SK-N-SH (cell line): ENCODE data around the gene CATSPERB. TPM values are rescaled to one million over a fixed set of nuclear protein-coding genes. Genes with fewer than 3 reads are reported as not detected.

Experiments
- CTCF ChIA-PET: fragments of 300-600, 350-600 bp; formaldehyde crosslinking; extraction: SDS; loops from one replicate; lab custom pipeline; 2021; lab: Yijun Ruan, JAX
- POLR2A ChIA-PET: fragments of 350-600 bp; sonication (Branson Sonifier 250); formaldehyde crosslinking; extraction: SDS; loops from one replicate; lab custom pipeline; 2020; ENCODE audit warnings: antibody characterized with exemption, inconsistent platforms; lab: Yijun Ruan, JAX
- DNase-seq: peaks from one replicate; pipeline ENCODE4 v3.0.0; 2012
- H2AFZ ChIP-seq: fragments of 200-600 bp; sonication (generic); 2 replicates; pipeline ENCODE4 v1.8.1; 2016; ENCODE audit warnings: antibody characterized with exemption, mild to moderate bottlenecking, low read depth
- H3F3A ChIP-seq: fragments of 200-600 bp; sonication (generic); replicated peaks from 2 replicates; pipeline ENCODE3; 2016; ENCODE audit warnings: antibody characterized with exemption, mild to moderate bottlenecking; ENCODE audit not compliant: insufficient read depth
- H3K27ac ChIP-seq, 2 experiments: fragments of 200-500 bp in 1 of 2; fragments of 200-600 bp in 1 of 2; sonication (Bioruptor generic) in 1 of 2; sonication (generic), shearing (Covaris generic) in 1 of 2; 2 replicates each; pipeline versions ENCODE4 v1.5.1 to v1.6.1; 2014 to 2016; ENCODE audit warnings: low read depth in 2 of 2, inconsistent platforms in 1 of 2, low read length in 1 of 2, mild to moderate bottlenecking in 1 of 2, mixed read lengths in 1 of 2
- H3K27me3 ChIP-seq: fragments of 200-600 bp; sonication (generic), shearing (Covaris generic); 2 replicates; pipeline ENCODE4 v1.6.1; 2016; ENCODE audit warnings: mixed run types; ENCODE audit not compliant: insufficient read depth
- H3K36me3 ChIP-seq, 2 experiments: fragments of 200-500 bp in 1 of 2; fragments of 200-600 bp in 1 of 2; sonication (Bioruptor generic) in 1 of 2; sonication (generic) in 1 of 2; replicated peaks in 1 of 2; 2 replicates each; pipeline versions ENCODE3 to v1.5.1; 2014 to 2016; ENCODE audit warnings: low read length in 1 of 2, mild to moderate bottlenecking in 1 of 2; ENCODE audit not compliant: insufficient read depth in 2 of 2, control insufficient read depth in 1 of 2
- H3K4me1 ChIP-seq, 2 experiments: fragments of 200-500 bp in 1 of 2; fragments of 200-600 bp in 1 of 2; sonication (Bioruptor generic) in 1 of 2; sonication (generic), shearing (Covaris generic) in 1 of 2; 2 replicates each; pipeline versions ENCODE4 v1.5.1 to v1.6.1; 2014 to 2016; ENCODE audit warnings: low read depth in 1 of 2, low read length in 1 of 2, mixed run types in 1 of 2; ENCODE audit not compliant: insufficient read depth in 2 of 2, control insufficient read depth in 1 of 2
- H3K4me2 ChIP-seq: fragments of 200-600 bp; sonication (generic), shearing (Covaris generic); 2 replicates; pipeline ENCODE4 v1.6.1; 2017; ENCODE audit warnings: mixed run types
- H3K4me3 ChIP-seq, 2 experiments: fragments of 200-500 bp in 1 of 2; fragments of 200-600 bp in 1 of 2; sonication (Bioruptor generic) in 1 of 2; sonication (generic), shearing (Covaris generic) in 1 of 2; 2 replicates each; pipeline versions ENCODE4 v1.5.1 to v1.8.1; 2014 to 2016; ENCODE audit warnings: low read depth in 2 of 2, inconsistent platforms in 1 of 2, low read length in 1 of 2, mild to moderate bottlenecking in 1 of 2, mixed read lengths in 1 of 2, moderate library complexity in 1 of 2
- H3K79me2 ChIP-seq: fragments of 200-600 bp; sonication (generic); 2 replicates; pipeline ENCODE4 v1.8.1; 2017; ENCODE audit warnings: mild to moderate bottlenecking; ENCODE audit not compliant: insufficient read depth
- H3K9ac ChIP-seq: fragments of 200-600 bp; sonication (generic); 2 replicates; pipeline ENCODE4 v1.6.1; 2017; ENCODE audit warnings: mixed run types
- H3K9me2 ChIP-seq: fragments of 200-600 bp; sonication (generic); 2 replicates; pipeline ENCODE4 v1.6.1; 2017; ENCODE audit warnings: mixed run types
- H3K9me3 ChIP-seq: fragments of 200-600 bp; sonication (generic); 2 replicates; pipeline ENCODE4 v1.6.1; 2017; ENCODE audit warnings: mixed run types, mild to moderate bottlenecking, moderate library complexity
- H4K20me1 ChIP-seq: fragments of 200-600 bp; sonication (generic); 2 replicates; pipeline ENCODE4 v1.6.1; 2017; ENCODE audit warnings: mild to moderate bottlenecking, mixed run types; ENCODE audit not compliant: insufficient read depth
- EP300 ChIP-seq, 2 experiments: IDR thresholded peaks; 2 replicates each; pipeline versions ENCODE4 v1.4.0 to v1.6.1; 2012; ENCODE audit warnings: borderline replicate concordance in 1 of 2, low read depth in 1 of 2, low read length in 1 of 2
- EZH2phosphoT487 ChIP-seq: fragments of 200-600 bp; sonication (generic); IDR thresholded peaks from 2 replicates; pipeline ENCODE4 v1.6.1; 2017; ENCODE audit warnings: low read depth, mixed run types, mild to moderate bottlenecking, antibody characterized with exemption, moderate library complexity, borderline replicate concordance
- FOXJ3 ChIP-seq: sonication (generic); formaldehyde crosslinking; IDR thresholded peaks from 2 replicates; pipeline ENCODE4 v1.5.1; 2020; ENCODE audit warnings: mild to moderate bottlenecking, missing genetic modification reagents
- FOXM1 ChIP-seq: IDR thresholded peaks from 2 replicates; pipeline ENCODE4 v1.4.0; 2012; ENCODE audit warnings: low read depth, mild to moderate bottlenecking
- IRF3 ChIP-seq: fragments of 150-350 bp; IDR thresholded peaks from 2 replicates; pipeline ENCODE4 v1.6.1; 2016; ENCODE audit warnings: mild to moderate bottlenecking, low read depth, low read length
- MEF2A ChIP-seq: IDR thresholded peaks from 2 replicates; pipeline ENCODE4 v1.4.0; 2012; ENCODE audit warnings: low read depth, borderline replicate concordance
- MXI1 ChIP-seq: IDR thresholded peaks from 2 replicates; pipeline ENCODE4 v1.6.1; 2012; ENCODE audit warnings: mild to moderate bottlenecking, low read depth, low read length, improper control_type of control experiment
- NRF1 ChIP-seq: IDR thresholded peaks from 2 replicates; pipeline ENCODE4 v1.6.1; 2012; ENCODE audit warnings: low read depth, mild to moderate bottlenecking, low read length
- PBX3 ChIP-seq: IDR thresholded peaks from 2 replicates; pipeline ENCODE4; 2012
- POLR2AphosphoS5 ChIP-seq: IDR thresholded peaks from 2 replicates; pipeline ENCODE4 v1.6.1; 2012; ENCODE audit warnings: low read depth, low read length
- RAD21 ChIP-seq: IDR thresholded peaks from 2 replicates; pipeline ENCODE4 v1.6.1; 2012; ENCODE audit warnings: mild to moderate bottlenecking, low read length
- RCOR1 ChIP-seq: fragments of 150-350 bp; IDR thresholded peaks from 2 replicates; pipeline ENCODE4 v1.6.1; 2017; ENCODE audit warnings: antibody characterized with exemption, low read length
- REST ChIP-seq: IDR thresholded peaks from 2 replicates; pipeline ENCODE4 v1.6.1; 2012; ENCODE audit warnings: mild to moderate bottlenecking, low read depth, low read length, moderate library complexity
- SMC3 ChIP-seq: IDR thresholded peaks from 2 replicates; pipeline ENCODE4 v1.6.1; 2012; ENCODE audit warnings: low read depth, low read length, improper control_type of control experiment
- YY1 ChIP-seq: IDR thresholded peaks from 2 replicates; pipeline ENCODE4 v1.4.0; 2012; ENCODE audit warnings: low read depth, mild to moderate bottlenecking
- ZBTB33 ChIP-seq: IDR thresholded peaks from 2 replicates; pipeline ENCODE4 v1.4.0; 2012; ENCODE audit warnings: low read depth, borderline replicate concordance
- WGBS: methylation state at CpG from one replicate; pipeline ENCODE4 v1.1.6; 2017; ENCODE audit warnings: low lambda C conversion rate; 5-methylcytosine and 5-hydroxymethylcytosine counted together
- polyA plus RNA-seq, 3 experiments: library from polyadenylated mRNA; depleted of rRNA; stranded (reverse); fragments of >200 nt; gene quantifications; 2 replicates each; pipeline ENCODE4 v1.2.3, GENCODE V29; 2012
- TF ChIP-seq, protein P1 (sequence below): IDR thresholded peaks from 2 replicates; pipeline ENCODE4 v1.4.0; 2012; ENCODE audit warnings: low read depth

CATSPERB gene
- polyA plus RNA-seq, 1 of the 3 experiments (the other 2 are of a cell fraction), result 0.08 TPM

GRCh38 chr14:91780452-91780851, 48.6 kb upstream of the CATSPERB start:
- H3K4me2 ChIP-seq, result no peak overlapping the region
- H3F3A ChIP-seq, result no peaks in the 10 kb centered on the region
- no peaks in the 10 kb centered on the region for H3K4me1 ChIP-seq
- no peak overlapping the region for H3K4me3 ChIP-seq
- ChIA-PET CTCF (interaction anchor here (0.6 to 0.8 kb wide), 2 partner anchors 62 to 327 kb away, joined by 3 to 4 read pairs; no protein-coding TSS in a partner anchor), POLR2A (no interaction called here)
- H3K9me3 ChIP-seq, result no peaks in the 10 kb centered on the region
- H3K9me2 ChIP-seq, result no peaks in the 10 kb centered on the region
- TF ChIP-seq FOXM1 (no peak), REST (no peak), NRF1 (no peak), IRF3 (no peak), FOXJ3 (CRISPR knock-in tag) (no peak), YY1 (no peak), MXI1 (no peak), SMC3 (no peak), EZH2phosphoT487 (no peak), MEF2A (no peak), EP300 (IDR thresholded peaks at IDR 0.05; ENCODE audit: borderline replicate concordance in 1 of 2, low read depth in 1 of 2, low read length in 1 of 2) (no peak), RCOR1 (no peak), RAD21 (no peak), PBX3 (no peak), POLR2AphosphoS5 (no peak), ZBTB33 (no peak)
- TF ChIP-seq, protein P1, sequence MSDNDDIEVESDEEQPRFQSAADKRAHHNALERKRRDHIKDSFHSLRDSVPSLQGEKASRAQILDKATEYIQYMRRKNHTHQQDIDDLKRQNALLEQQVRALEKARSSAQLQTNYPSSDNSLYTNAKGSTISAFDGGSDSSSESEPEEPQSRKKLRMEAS, result no peak
- no peaks in the 10 kb centered on the region for H3K79me2 ChIP-seq
- H3K27ac ChIP-seq, result no peak overlapping the region
- 6% methylated on average over 3 of the region's 3 CpGs for WGBS
- H4K20me1 ChIP-seq, result no peaks in the 10 kb centered on the region
- no peaks in the 10 kb centered on the region for H3K36me3 ChIP-seq
- H3K9ac ChIP-seq, result no peak overlapping the region
- DNase-seq, result no peak
- H3K27me3 ChIP-seq, result peaks cover 7% of the 10 kb centered on the region; the same call in 1 of the 2 replicates
- H2AFZ ChIP-seq, result no peak overlapping the region
